Mesendoderm (in vitro differentiated cells): Measurements from ENCODE around the gene PFKL.

Experiments used
- DNase-seq: peaks from one replicate; pipeline ENCODE4 v3.0.0; 2013
- H2AK5ac ChIP-seq: 2 replicates; pipeline ENCODE4 v1.6.1; 2013; ENCODE audit warnings: low read length, inconsistent platforms
- H2BK120ac ChIP-seq: 2 replicates; pipeline ENCODE4 v1.6.1; 2013; ENCODE audit warnings: low read depth, mild to moderate bottlenecking, low read length, moderate library complexity, mixed read lengths
- H2BK15ac ChIP-seq: replicated peaks from 2 replicates; pipeline ENCODE4 v1.6.1; 2013; ENCODE audit warnings: low read depth, mild to moderate bottlenecking, moderate library complexity
- H2BK5ac ChIP-seq: 2 replicates; pipeline ENCODE4 v1.6.1; 2013; ENCODE audit warnings: low read length, inconsistent platforms
- H3K18ac ChIP-seq: 2 replicates; pipeline ENCODE4 v1.6.1; 2013; ENCODE audit warnings: mild to moderate bottlenecking, low read length, mixed read lengths
- H3K23ac ChIP-seq: one replicate; pipeline ENCODE4 v1.6.1; 2013; ENCODE audit warnings: low read length
- H3K27ac ChIP-seq: 2 replicates; pipeline ENCODE4 v1.5.1; 2013; ENCODE audit warnings: low read depth, mild to moderate bottlenecking, inconsistent platforms, low read length, moderate library complexity
- H3K27me3 ChIP-seq: 2 replicates; pipeline ENCODE4 v1.6.1; 2013; ENCODE audit warnings: low read length, control low read depth, mild to moderate bottlenecking, inconsistent platforms; ENCODE audit not compliant: insufficient read depth, poor library complexity
- H3K36me3 ChIP-seq: 2 replicates; pipeline ENCODE4 v1.6.1; 2013; ENCODE audit warnings: low read length, inconsistent platforms; ENCODE audit not compliant: control insufficient read depth, insufficient read depth
- H3K4ac ChIP-seq: one replicate; pipeline ENCODE4 v1.6.1; 2013; ENCODE audit warnings: low read depth, mild to moderate bottlenecking, low read length, moderate library complexity
- H3K4me1 ChIP-seq: 2 replicates; pipeline ENCODE4 v1.6.1; 2013; ENCODE audit warnings: low read depth, low read length, inconsistent platforms; ENCODE audit not compliant: control insufficient read depth
- H3K4me2 ChIP-seq: 2 replicates; pipeline ENCODE4 v1.6.1; 2013; ENCODE audit warnings: low read length
- H3K4me3 ChIP-seq: 2 replicates; pipeline ENCODE4 v1.5.1; 2013; ENCODE audit warnings: mild to moderate bottlenecking, low read length
- H3K56ac ChIP-seq: one replicate; pipeline ENCODE4 v1.6.1; 2013; ENCODE audit warnings: low read length
- H3K79me1 ChIP-seq: 2 replicates; pipeline ENCODE4 v1.6.1; 2013; ENCODE audit warnings: low read length, inconsistent platforms
- H3K79me2 ChIP-seq: 2 replicates; pipeline ENCODE4 v1.6.1; 2013; ENCODE audit warnings: mild to moderate bottlenecking, low read length; ENCODE audit not compliant: control insufficient read depth, insufficient read depth
- H3K9ac ChIP-seq: 2 replicates; pipeline ENCODE4 v1.6.1; 2013; ENCODE audit warnings: low read length, inconsistent platforms
- H4K5ac ChIP-seq: one replicate; pipeline ENCODE4 v1.6.1; 2013; ENCODE audit warnings: low read length
- H4K8ac ChIP-seq: one replicate; pipeline ENCODE4 v1.6.1; 2013; ENCODE audit warnings: low read depth, mild to moderate bottlenecking, control low read depth, low read length, moderate library complexity
- WGBS: extraction: QIAGEN DNeasy Blood & Tissue Kit; methylation state at CpG from one replicate; pipeline ENCODE4 v1.1.7; 2013; ENCODE audit warnings: low lambda C conversion rate, missing lambda C conversion rate; ENCODE audit not compliant: insufficient coverage; ENCODE audit errors: extremely low coverage; 5-methylcytosine and 5-hydroxymethylcytosine counted together

The PFKL gene

DNA sequence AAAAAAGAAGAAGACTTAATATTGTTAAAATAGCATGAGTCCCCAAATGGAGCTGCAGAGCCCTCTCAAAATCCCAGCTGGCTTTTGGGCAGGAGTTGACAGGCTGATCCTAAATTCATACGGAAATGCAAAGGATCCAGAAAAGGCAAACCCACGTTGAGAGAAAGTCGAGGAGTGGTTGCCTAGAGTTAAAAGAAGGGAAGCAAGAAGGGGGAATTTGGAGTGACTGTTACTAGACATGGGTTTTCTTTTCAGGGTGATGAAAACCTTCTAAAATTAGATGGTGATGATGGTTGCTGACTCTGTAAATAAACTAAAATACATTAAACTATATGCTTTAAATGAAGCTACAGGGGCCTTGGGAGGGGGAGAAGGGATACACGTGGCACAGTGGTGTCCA lies 39.8 kb upstream of the PFKL start:
- Histone ChIP-seq H4K8ac (no peak overlapping the region), H3K4me3 (no peak overlapping the region), H3K79me2 (no peaks in the 10 kb centered on the region), H2AK5ac (no peak overlapping the region), H3K79me1 (no peaks in the 10 kb centered on the region), H2BK15ac (no peak overlapping the region), H3K27ac (no peak overlapping the region), H3K36me3 (no peaks in the 10 kb centered on the region), H3K56ac (no peak overlapping the region), H3K23ac (no peak overlapping the region), H3K18ac (no peak overlapping the region), H3K4ac (no peak overlapping the region), H2BK5ac (no peak overlapping the region), H3K4me1 (peaks cover 3% of the 10 kb centered on the region), H2BK120ac (no peak overlapping the region), H4K5ac (no peak overlapping the region), H3K4me2 (no peak overlapping the region), H3K9ac (no peak overlapping the region), H3K27me3 (no peaks in the 10 kb centered on the region)
- DNase-seq = no peak
- WGBS = no CpG with 5 or more reads among the region's 4 CpGs

- Histone ChIP-seq H2BK5ac (no peak overlapping the region), H3K23ac (no peak overlapping the region), H3K27me3 (no peaks in the 10 kb centered on the region), H3K36me3 (no peaks in the 10 kb centered on the region), H3K27ac (no peak overlapping the region), H3K18ac (no peak overlapping the region), H2BK120ac (no peak overlapping the region), H3K4me1 (peaks cover 3% of the 10 kb centered on the region), H4K8ac (no peak overlapping the region), H2BK15ac (no peak overlapping the region), H3K4me3 (no peak overlapping the region), H2AK5ac (no peak overlapping the region), H3K79me2 (no peaks in the 10 kb centered on the region), H3K79me1 (no peaks in the 10 kb centered on the region), H3K56ac (peak overlapping the region; percentile 25), H3K9ac (no peak overlapping the region), H3K4me2 (no peak overlapping the region), H3K4ac (no peak overlapping the region), H4K5ac (no peak overlapping the region)
- no peak for DNase-seq
- no CpG with 5 or more reads among the region's 19 CpGs for WGBS
These were observed 38.8 kb upstream of the PFKL start for GRCh38 chr21:44260791-44261631.

GRCh38 chr21:44261675-44262295 lies 38.1 kb upstream of the PFKL start, which contains the start of gene DNMT3L:
Gene DNMT3L (minus strand): TSS chr21:44261897. CDS start chr21:44261259, 638 bp downstream.
- Histone ChIP-seq H3K36me3 (no peaks in the 10 kb centered on the region), H4K8ac (no peak within 1 kb of the TSS), H3K56ac (peak within 1 kb of the TSS; percentile 89), H3K18ac (peak within 1 kb of the TSS; percentile 94), H2AK5ac (no peak within 1 kb of the TSS), H3K79me2 (no peaks in the 10 kb centered on the region), H2BK5ac (no peak within 1 kb of the TSS), H2BK120ac (peak within 1 kb of the TSS; percentile 97), H3K79me1 (no peaks in the 10 kb centered on the region), H3K27me3 (no peaks in the 10 kb centered on the region), H3K4me1 (peaks cover 3% of the 10 kb centered on the region), H2BK15ac (peak within 1 kb of the TSS; percentile 41), H3K4me3 (no peak within 1 kb of the TSS), H3K4ac (peak within 1 kb of the TSS; percentile 81), H3K23ac (no peak within 1 kb of the TSS), H3K4me2 (no peak within 1 kb of the TSS), H3K27ac (no peak within 1 kb of the TSS), H4K5ac (no peak within 1 kb of the TSS), H3K9ac (no peak within 1 kb of the TSS)
- no CpG with 5 or more reads among the region's 19 CpGs for WGBS
- DNase-seq = no peak

GRCh38 chr21:44262338-44263056 lies 37.4 kb upstream of the PFKL start:
- peaks cover 3% of the 10 kb centered on the region for H3K4me1 ChIP-seq
- H3K79me2 ChIP-seq = no peaks in the 10 kb centered on the region
- peak overlapping the region; percentile 89 for H3K56ac ChIP-seq
- no peak overlapping the region for H3K9ac ChIP-seq
- no peak overlapping the region for H3K27ac ChIP-seq
- H3K4ac ChIP-seq = peak overlapping the region; percentile 81
- no peak for DNase-seq
- H2BK120ac ChIP-seq = peak overlapping the region; percentile 97
- no peaks in the 10 kb centered on the region for H3K79me1 ChIP-seq
- H3K23ac ChIP-seq = no peak overlapping the region
- no peak overlapping the region for H3K4me2 ChIP-seq
- WGBS = no CpG with 5 or more reads among the region's 12 CpGs
- no peak overlapping the region for H4K8ac ChIP-seq
- no peak overlapping the region for H2AK5ac ChIP-seq
- peak overlapping the region; percentile 94 for H3K18ac ChIP-seq
- H3K36me3 ChIP-seq = no peaks in the 10 kb centered on the region
- no peak overlapping the region for H2BK5ac ChIP-seq
- no peaks in the 10 kb centered on the region for H3K27me3 ChIP-seq
- no peak overlapping the region for H3K4me3 ChIP-seq
- peak overlapping the region; percentile 41 for H2BK15ac ChIP-seq
- H4K5ac ChIP-seq = no peak overlapping the region

DNA sequence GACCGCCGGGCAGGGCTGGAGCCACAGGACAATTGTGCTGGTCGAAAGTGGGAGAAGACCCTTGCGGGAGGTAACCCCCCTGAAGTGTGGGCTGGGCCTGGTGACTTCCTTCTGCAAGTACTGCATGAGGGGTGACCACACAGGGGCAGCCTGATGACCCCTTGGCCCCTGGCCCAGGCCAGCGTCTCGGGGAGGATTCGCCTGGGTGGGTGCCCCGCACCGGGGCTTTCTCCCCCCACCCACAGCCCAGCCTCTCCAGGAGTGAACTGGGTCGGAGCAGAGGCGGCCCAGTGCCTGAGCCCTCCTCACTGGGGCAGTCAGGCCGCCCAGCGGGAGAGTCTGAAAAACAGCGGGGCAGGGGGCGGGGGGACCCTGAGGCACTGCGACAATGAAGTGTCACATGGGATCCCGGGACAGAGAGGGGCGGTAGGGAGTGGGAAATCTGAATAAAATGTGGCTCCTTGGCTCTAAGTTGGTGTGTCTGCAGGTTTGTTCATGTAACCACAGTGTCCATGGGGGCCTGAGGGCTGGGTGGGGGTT lies 36.6 kb upstream of the PFKL start:
- H3K36me3 ChIP-seq = no peaks in the 10 kb centered on the region
- peak overlapping the region; percentile 89 for H3K56ac ChIP-seq
- no peak overlapping the region for H3K4me3 ChIP-seq
- H3K79me1 ChIP-seq = no peaks in the 10 kb centered on the region
- H3K4me1 ChIP-seq = peaks cover 3% of the 10 kb centered on the region
- no peak overlapping the region for H4K8ac ChIP-seq
- H3K18ac ChIP-seq = peak overlapping the region; percentile 94
- H3K4me2 ChIP-seq = no peak overlapping the region
- DNase-seq = peak; percentile 84
- H3K27ac ChIP-seq = peak overlapping the region; percentile 84
- H2AK5ac ChIP-seq = no peak overlapping the region
- no peaks in the 10 kb centered on the region for H3K27me3 ChIP-seq
- no peaks in the 10 kb centered on the region for H3K79me2 ChIP-seq
- peak overlapping the region; percentile 85 for H2BK5ac ChIP-seq
- H3K23ac ChIP-seq = peak overlapping the region; percentile 97
- no peak overlapping the region for H4K5ac ChIP-seq
- H2BK120ac ChIP-seq = peak overlapping the region; percentile 97
- no CpG with 5 or more reads among the region's 18 CpGs for WGBS
- H3K9ac ChIP-seq = peak overlapping the region; percentile 58
- peak overlapping the region; percentile 81 for H3K4ac ChIP-seq
- H2BK15ac ChIP-seq = peak overlapping the region; percentile 41
